Stimulated activated CD4-positive, alpha-beta T cell treated with anti-CD3 and anti-CD28 coated beads, Interleukin-2, amount 100 ng/mL, for 24 hours (primary cell): ENCODE results near the gene RARRES1.

ENCODE experiments used
- DNase-seq, 2 donors: peaks; one replicate each; pipeline ENCODE4 v3.0.0-alpha.2; 2020

Gene RARRES1

DNA sequence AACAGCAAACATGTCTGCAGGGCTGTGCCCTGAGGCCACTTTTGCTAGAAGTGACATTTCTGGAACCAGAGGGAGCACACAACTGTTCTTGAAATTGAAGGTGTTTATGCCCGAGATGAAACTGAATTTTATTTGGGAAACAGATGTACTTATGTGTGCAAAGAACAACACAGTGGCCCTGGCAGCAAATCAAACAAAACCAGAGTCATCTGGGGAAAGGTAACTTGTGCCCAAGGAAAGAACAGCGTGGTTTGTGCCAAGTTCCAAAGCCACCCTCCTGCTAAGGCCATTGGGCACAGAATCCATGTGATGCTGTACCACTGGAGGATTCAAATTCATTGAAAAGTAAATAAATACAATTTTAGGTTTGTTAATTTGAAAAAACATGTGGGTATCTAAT lies 31.2 kb upstream of the RARRES1 start:
- DNase-seq = no peak

DNA sequence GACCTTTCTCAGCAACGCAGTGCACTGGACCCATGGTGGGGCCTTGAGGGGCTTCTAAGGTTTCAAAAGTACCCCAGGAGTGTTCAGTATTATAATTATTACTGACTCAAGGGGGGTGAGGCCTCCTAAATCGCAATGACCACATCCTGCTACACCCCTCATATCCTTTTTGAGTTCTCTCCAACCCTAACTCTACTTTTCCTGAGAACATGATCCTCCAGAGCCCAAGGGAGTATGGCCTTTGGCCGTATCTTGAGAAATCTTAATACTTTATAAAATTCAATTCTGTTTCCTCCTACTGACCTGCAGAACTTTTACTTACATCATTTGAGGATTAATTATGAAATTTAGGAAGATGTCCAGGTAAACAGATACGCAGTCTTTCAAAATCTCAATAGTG lies 30.4 kb upstream of the RARRES1 start:
- no peak for DNase-seq

DNA sequence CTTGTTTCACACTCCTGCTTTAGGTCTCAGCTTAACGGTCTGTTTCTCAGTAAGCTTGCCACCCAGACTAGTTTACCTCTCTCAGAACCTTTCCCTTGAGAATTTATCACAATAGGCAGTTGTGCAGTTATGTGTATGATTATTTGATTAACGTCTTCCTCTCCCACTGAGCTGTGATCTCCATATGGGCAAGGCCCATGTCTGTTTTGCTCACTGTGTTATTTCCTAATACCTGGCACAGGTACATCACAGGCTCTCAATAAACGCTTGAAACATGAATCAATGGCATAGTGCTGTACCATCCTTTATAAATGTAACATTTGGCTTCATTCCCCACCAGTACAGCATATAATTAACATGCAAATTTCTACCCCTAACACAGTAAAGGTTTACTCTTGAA lies 29.1 kb upstream of the RARRES1 start:
- no peak for DNase-seq

DNA sequence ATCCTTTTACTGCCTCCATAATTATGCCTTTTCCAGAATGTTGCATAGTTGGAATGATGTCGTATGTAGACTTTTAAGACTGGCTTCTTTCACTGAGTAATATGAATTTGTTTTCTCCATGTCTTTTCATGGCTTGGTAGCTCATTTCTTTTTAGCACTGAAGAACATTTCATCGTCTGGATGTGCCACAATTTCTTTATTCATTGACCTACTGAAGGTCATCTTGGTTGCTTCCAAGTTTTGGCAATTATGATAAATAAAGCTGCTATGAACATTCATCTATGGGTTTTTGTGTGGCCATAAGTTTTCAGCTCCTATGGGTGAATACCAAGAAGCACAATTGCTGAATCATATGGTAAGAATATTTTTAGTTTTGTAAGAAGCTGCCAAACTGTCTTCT lies 23.2 kb upstream of the RARRES1 start:
- no peak for DNase-seq

DNA sequence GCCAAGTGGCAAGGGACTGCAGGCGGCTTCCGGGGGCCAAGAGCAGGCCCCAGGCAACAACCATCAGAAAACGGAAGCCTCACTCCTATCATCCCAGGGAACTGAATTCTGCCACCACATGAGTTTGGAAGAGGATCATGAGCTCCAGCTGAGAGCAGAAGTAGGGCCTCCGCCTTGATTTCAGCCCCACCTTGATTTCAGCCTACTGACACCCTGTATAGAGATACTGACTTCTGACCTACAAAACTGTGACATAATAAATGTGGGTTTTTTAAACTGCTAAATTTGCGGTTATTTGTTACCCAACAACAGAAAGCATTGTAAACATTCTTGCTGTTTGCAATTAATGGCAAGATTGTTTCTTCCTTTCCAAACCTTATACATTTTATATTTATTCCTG lies 21.6 kb upstream of the RARRES1 start:
- DNase-seq = no peak

DNA sequence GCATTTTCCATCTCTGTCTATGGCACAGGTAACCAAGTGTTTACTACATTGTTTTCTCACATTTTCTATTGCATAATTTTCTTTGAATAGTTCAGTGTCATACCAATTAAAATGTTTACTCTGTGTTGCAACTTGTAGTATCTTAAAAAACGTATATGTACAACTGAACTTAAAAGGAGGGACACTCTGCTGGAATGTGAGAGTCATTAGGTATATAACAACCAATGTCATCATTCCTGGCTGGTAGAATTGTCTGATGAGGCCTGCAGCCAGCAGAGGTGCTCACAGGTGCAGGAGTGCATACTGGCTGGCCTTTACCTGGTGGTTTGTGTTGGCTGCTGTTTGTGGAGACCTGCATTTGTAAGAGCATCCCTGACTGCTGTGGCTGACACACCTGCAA lies 19.1 kb upstream of the RARRES1 start:
- no peak for DNase-seq

DNA sequence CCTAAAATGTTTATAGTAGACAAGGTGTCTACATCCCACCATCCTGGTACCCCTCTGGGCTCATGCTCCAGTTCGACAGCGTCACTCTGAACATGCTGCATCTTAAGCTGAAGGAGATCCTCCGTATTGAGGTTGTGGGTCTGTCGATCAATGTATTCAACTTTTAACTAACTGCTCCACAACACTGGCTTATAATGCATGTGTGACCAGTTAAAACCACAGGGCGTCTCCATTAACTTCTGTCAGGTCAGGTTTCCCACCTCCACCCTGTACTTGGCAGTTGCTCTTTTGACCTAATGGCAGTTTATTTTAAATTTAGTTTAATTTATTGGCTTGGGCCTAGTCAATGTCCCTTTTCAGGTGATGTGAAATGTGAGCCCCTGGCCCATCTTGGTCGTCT lies 17.8 kb upstream of the RARRES1 start:
- DNase-seq = no peak

DNA sequence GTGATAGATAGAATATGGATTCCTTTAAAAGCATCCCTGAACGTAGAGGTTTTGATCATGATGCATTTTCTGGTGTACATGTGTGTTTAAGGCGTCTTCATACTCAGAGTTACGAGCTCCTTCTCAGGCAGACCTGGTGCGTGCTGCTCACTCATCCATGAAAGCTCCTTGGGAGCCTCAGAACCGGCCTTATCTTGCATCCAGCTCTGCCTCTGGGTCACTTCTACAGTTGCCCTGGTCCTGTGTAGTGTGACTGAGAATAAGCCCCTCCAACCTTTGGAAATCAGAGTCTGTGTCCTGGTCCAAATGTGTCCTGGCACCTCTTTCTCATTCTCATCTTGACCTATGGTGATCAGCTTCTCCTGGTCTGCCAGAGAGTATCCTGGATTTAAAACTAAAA lies 17.3 kb upstream of the RARRES1 start:
- no peak for DNase-seq

DNA sequence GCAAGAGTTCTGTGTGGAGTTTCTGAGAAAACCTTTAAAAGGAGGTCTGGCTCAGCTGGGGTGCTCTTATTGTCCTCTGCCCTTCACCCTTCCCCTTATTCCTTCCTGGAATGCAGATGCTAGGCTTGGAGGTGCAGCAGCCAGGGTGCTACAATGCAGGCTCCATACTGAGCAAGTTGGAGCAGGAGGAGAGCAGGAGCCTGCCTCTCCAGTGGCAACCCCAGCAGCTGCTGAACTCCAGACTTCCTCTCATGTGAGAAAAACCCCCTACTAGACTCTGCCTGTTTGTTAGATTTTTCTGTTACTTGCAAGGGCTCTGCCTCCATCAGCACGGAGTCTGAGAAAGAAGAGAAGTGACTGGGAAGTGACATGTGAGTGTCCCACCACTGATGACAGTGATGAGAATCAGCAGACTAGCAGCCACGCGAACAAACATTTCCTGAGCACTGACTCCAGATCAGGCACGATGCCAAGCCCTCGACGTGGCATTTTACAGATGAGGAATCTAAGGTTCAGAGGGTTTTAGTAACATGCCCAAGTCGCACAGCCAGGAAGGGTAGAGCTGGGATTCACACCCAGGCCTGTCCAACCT lies 16.1 kb upstream of the RARRES1 start:
- DNase-seq = no peak

DNA sequence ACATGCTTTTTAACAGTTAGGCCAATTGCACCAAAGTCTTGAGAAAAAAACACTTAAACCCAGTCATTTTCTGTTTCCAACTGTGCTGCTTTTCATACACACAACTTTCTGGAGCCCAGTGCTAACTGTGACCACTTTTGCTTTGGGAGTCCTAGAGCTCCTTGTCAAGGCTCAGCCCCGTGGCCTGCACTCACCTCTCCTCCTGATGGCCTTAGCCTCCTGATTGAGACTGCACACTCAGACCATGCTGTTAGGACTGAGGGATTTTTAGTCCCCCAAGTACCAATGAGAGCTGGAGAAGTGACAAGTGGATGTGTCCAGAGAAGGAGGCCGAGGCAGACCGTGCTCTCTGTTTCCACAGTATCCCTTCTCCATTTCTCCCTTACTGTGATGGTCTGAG lies 15.2 kb upstream of the RARRES1 start:
- DNase-seq = no peak

DNA sequence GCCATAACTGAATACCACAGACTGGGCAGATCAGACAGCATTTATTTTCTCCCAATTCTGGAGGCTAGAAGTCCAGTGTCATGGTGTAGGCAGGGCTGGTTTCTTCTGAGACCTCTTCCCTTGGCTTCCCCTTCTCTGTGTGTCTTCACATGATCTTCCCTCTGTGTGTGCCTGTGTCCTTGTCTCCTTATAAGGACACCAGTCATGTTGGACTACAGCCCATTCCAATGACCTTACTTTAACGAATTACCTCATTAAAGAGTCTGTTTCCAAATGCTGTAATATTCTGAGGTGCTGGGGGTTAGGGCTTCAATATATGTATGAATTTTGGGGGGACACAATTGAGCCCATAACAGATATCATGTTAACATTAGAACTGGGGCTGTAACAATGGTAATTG lies 13.3 kb upstream of the RARRES1 start:
- no peak for DNase-seq

DNA sequence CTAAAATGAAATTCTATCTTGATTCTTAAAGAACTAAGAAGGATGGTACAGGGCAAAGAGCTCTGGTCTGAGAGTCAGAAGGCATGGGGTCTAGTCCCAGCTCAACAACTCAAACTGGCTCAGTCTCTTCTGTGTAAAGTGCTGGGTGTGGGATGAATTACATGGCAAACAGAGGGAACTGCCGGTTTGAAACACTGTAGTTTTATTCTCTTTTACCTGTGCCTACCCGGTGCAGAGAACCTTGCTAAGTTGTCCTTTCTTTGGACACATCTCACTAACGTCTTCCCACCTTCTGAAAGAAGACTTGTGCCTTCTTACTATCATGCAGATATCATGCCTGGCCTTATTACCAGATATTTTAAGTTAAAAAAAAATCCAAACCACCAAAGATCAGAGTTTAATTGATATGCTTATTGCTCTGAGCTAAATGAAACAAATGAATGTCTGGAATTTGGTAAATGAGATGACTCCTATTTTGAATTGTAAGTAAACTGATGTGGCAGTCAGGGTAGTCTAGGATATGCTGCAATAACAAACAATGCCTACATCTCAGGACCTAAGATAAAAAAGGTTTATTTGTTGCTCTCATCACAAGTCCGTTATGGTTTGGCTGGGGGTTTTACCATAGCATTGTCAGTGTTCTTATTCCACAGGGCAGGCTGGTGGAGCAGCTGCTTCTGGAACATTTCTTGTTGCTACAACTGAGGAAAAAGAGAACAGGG lies 12.5 kb upstream of the RARRES1 start:
- no peak for DNase-seq

DNA sequence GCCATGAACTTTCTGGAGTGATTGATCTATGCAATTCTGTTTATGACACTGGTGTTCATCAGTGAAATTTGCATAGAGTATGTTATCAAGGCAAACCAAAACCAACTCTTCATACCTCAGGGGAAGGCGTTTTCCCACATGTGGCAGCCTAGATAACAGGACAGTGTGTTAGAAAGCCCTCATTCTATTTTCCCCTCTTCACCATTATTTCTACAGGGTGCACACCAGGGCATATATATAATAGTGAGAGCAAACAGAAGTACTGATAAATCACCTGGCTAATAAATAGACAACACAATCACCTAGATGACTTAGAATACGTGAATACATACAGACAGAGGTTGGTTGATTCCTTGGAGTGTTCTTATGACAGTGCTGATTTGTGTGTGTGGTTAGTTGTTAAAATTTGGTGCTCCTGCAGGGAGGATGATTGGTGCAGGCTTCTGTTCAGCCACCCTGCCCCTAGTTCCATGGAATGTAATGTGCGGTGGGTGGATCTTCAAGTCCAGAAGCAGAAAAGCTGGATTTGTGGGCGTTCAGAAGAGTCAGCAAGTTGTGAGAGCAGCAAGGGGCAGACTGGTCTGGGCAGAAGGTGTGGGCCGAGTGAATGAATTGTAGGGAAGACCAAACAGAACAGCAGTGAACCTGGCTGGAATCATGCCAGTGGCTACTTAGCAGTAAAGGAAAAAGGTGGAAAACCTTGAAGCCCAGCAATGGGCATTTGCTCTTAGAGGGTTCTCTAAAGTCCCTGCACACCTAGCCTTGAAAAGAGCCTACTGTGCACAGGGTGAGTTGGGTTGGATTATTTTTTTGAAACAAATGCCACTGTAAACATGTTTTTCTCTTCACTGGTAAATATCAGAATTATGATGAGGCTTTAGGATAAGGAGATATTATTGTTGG lies 11.7 kb upstream of the RARRES1 start:
- no peak for DNase-seq

DNA sequence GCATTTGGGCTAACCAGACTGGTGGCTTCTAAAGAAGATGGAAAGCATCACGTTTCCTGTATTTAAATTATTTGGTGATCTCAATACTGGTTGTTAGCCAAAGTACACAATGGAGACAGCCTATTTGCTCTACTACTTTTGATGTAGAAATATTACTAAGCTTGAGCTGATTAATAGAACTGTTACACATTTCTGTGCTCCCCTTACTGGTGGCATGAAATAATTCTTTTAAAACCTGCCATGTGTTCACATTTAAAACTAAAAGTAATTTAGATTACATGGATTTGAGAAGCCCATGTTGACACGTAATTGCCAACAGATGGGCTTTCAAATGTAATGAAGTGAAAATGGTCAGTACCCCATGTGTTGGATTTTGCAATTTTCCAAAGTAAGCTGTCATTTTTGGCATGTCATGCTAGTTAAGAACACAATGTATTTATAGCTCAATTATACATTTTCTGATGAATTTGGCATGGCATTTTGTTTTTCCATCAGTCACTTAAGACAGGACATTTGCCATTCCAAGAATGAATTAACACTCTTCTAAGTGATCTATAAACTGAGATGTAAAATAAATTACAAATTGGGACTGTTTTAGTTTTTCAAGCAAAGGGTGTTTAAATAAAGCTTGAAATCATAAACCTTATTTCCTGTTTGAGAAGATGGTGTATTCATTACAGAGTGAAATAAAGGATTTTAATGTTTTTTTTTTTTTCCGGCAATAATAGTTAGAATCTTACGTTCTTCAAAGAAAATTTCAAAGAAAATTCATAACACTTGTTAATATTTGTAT lies 10.8 kb upstream of the RARRES1 start:
- DNase-seq = no peak

DNA sequence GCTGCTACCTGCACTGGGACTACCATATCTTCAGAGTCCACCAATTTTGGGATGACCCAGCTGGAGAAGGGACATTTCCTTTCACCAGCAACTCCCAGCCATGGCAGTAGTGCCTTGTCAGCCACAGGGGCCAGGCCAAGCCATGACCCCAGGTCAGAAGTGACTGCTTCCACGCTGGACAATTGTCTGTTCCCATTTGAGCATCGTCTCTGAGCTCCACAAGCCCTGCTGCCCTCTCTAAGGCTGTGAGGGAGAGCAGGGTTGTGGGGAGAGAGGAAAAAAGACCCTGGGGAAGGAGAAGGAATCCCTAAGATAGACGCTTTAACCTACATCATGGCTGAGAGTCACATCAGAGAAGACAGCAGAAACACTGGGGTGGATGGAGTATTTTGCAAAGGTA lies 7.4 kb upstream of the RARRES1 start:
- DNase-seq = no peak

DNA sequence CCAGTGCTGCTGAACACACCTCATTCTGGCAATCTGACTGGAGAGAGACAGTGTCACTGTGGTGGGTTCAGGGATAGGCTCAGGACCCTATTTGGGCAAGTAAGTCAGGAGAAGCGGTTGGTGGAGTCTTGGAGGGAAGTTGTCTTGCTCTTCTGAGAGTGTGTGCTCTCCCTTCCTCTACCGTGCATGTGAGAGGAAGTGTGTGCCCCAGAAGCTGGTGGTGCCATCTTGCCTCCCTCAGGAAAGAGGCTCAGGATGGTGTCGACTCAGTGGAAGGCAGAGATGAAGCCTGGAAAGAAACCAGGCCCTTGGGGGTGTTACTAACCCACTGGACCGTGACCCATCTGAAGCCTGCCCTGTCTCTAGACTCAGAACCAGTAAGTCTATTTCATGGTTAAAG lies 6.8 kb upstream of the RARRES1 start:
- DNase-seq = no peak

DNA sequence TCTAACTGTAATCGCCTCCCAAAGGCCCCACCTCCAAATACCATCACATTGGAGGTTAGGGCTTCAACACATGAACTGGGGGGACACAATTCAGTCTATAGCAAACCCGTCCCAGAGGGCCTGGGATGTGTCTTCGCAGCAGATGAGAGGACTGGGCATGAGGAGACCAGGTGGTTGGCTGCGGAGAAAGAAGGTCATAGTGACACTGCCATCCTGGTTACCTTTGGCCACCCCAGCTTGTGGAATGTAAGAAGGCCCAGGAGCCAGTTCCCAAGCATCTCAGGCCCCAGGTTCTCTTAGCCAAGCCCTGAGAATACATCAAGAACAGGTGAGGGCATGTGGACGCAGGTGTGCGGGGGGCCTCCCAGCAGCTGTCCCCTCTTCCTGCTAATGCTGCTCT lies 6.4 kb upstream of the RARRES1 start:
- DNase-seq = no peak

DNA sequence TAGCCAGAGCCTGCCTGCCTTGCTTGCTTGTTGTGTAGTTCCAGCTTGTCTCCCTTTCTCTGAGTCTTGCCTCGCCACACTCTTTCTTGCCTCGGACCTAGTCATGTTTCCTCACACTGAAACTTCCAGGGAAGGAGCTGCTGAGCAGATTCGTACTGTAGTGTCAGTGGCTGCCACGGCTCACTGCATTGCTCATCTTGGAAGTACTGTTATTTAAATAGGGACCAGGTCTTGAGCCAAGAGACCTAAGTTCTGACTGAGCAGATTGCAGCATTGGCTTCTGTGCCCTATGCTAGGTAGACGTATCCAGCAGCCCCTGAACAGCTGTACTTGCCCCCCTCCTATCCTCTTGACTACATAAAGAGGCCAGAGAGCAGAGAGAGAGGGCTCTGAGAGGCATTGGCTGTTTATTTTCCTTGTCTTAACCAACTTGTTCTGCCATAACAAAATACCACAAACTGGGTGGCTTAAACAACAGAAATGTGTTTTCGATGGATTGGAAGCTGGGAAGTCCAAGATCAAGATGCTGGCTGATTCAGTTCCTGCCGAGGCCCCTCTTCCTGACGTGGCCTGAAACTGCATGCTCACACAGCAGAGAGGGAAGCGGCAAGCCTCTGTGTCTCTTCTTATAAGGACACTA lies 5.8 kb upstream of the RARRES1 start:
- no peak for DNase-seq

DNA sequence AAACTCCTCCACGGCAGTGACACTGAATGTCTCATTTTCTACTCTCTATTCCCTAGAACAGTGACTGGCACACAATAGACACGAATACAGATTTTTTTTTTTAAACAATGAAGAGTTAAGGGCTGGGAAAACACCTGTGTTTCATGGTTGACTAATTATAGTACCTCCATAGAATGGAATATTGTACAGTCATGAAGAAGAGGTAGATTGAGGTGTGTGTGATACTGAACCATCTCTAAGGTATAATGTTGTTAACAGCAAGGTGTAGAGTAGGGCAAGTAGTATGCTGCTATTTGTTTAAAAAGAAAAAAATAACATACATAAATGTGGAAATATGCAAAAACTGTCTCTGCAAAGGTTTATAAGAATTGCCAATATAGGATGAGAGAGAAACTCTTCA lies 5.2 kb upstream of the RARRES1 start:
- no peak for DNase-seq

DNA sequence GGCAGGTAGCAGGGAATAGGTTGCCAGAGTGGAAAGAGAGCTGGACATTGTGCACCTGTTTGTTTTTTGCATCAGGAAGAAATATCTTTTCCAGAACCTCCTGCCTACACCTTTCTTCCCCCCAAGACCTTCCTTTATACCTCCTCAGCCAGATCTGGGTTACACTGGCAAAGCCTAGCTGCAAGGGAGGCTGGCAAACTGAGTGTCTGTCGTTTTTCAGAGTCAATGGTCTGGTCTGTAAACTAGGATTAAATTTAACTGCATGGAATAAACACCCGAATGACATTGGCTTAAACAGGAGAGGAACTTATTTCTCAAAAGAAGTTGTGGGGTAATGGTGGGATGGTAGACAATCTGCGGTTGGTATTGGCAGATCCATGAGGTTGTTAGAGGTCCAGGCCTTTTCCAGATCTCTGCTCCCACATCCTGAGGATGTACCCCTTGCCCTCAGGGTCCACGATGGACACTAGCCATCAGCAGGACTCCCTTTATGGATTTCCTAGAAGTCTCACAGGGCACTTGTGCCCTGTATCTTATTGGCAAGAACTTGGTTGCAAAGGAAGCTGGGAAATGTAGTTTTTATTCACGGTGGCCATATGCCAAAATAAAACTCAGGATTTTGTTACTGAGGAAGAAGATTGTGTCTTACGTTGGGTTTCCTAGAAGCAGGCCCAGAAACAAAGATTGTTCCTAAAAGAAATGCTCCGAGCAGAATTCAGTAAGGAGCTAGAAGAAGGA lies 3.2 kb upstream of the RARRES1 start:
- DNase-seq = no peak

DNA sequence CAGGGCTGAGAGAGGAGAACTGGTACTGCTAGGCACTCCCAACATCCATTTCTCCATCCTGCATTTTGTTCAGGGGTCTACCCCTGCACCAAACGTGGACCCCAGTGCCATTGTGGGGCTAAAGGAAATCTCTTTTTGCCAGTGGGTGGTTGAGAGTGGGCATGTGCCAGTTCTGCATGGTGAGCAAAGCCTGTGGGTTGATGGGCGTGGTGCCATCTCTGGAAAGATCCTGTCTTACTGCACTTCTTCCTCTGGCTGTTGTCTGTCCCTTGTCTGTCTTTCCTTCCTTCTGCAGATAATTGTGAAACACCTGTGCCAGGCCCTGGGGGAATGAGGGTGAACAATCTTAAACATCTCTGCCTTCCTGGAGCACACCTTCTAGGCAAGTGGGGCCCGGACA lies 1.4 kb upstream of the RARRES1 start:
- no peak for DNase-seq

DNA sequence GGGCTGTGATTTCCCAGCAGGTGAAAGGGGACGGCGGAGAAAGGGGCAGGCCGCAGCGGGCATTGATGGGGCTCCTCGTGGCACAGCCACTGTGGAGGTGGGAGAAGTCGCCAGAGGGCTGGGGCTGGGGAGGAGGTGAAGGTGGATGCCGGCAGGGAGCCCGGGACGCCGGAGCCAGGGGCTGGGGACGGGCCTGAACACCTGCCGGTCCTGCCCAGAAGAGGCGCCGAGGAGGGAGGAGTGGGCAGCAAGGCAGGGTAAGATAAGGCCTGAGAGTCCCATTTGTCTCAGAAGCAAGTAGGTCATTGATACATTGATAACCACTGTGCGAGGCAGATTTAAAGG lies 571 bp upstream of the RARRES1 start:
- DNase-seq = no peak
